CD4-positive, alpha-beta T cell (primary cell): ENCODE measurements around the gene PDSS2. TPM values are rescaled to one million over a fixed set of nuclear protein-coding genes. Genes with fewer than 3 reads are reported as not detected.

Experiments
- ATAC-seq: fragments of 200-7000 bp; cut with Tn5 transposase; one replicate; pipeline ENCODE4 v1.10.0; 2022; ENCODE audit warnings: mild to moderate bottlenecking; ENCODE audit not compliant: poor library complexity
- CTCF ChIA-PET: fragments of 350-600 bp; sonication (Branson Sonifier 250); formaldehyde crosslinking; loops from one replicate; lab custom pipeline; 2021; ENCODE audit warnings: antibody characterized with exemption, inconsistent platforms; lab: Charles Lee
- POLR2A ChIA-PET: fragments of 350-600 bp; sonication (Branson Sonifier 250); formaldehyde crosslinking; loops from one replicate; lab custom pipeline; 2021; ENCODE audit warnings: antibody characterized with exemption, inconsistent platforms; lab: Charles Lee
- DNase-seq, 14 experiments: peaks; one replicate each; pipeline ENCODE4 v3.0.0-alpha.2; 2013 to 2020; ENCODE audit warnings: mixed read lengths in 2 of 14
- H3K27ac ChIP-seq, 2 donors: one replicate each; pipeline versions ENCODE4 v1.5.1 to v1.7.0; 2013; ENCODE audit warnings: low read length in 2 of 2, low read depth in 1 of 2, mild to moderate bottlenecking in 1 of 2
- H3K27me3 ChIP-seq, 2 experiments: 1 replicate in 1 of 2; 2 replicates in 1 of 2; pipeline versions ENCODE4 v1.6.1 to v1.7.0; 2013; ENCODE audit warnings: low read length in 2 of 2, control low read depth in 1 of 2, mild to moderate bottlenecking in 1 of 2, moderate library complexity in 1 of 2; ENCODE audit not compliant: insufficient read depth in 2 of 2, control insufficient read depth in 1 of 2
- H3K36me3 ChIP-seq: one replicate; pipeline ENCODE4 v1.6.1; 2013; ENCODE audit warnings: low read length, control low read depth; ENCODE audit not compliant: insufficient read depth
- H3K4me1 ChIP-seq: one replicate; pipeline ENCODE4 v1.6.1; 2013; ENCODE audit warnings: low read length, control low read depth; ENCODE audit not compliant: insufficient read depth
- H3K4me3 ChIP-seq: one replicate; pipeline ENCODE4 v1.5.1; 2013; ENCODE audit warnings: mild to moderate bottlenecking, low read length, moderate library complexity
- H3K9me3 ChIP-seq, 2 experiments: 1 replicate in 1 of 2; 2 replicates in 1 of 2; pipeline versions ENCODE4 v1.6.1 to v1.7.0; 2013; ENCODE audit warnings: low read length in 2 of 2, mild to moderate bottlenecking in 2 of 2, control low read depth in 1 of 2, moderate library complexity in 1 of 2; ENCODE audit not compliant: control insufficient read depth in 1 of 2, insufficient read depth in 1 of 2
- H3K27ac Mint-ChIP-seq: one replicate; pipeline ENCODE4 v1.8.0; 2020; ENCODE audit warnings: mixed read lengths
- H3K27me3 Mint-ChIP-seq: one replicate; pipeline ENCODE4 v1.8.0; 2021; ENCODE audit warnings: mixed read lengths
- H3K36me3 Mint-ChIP-seq: one replicate; pipeline ENCODE4 v1.8.0; 2021; ENCODE audit warnings: low read depth, mixed read lengths
- H3K4me1 Mint-ChIP-seq: one replicate; pipeline ENCODE4 v1.8.0; 2021; ENCODE audit warnings: low read depth, mixed read lengths
- H3K4me3 Mint-ChIP-seq: one replicate; pipeline ENCODE4 v1.8.0; 2020; ENCODE audit warnings: mild to moderate bottlenecking, mixed read lengths
- H3K9me3 Mint-ChIP-seq: one replicate; pipeline ENCODE4 v1.8.0; 2020; ENCODE audit warnings: mixed read lengths
- intact Hi-C, 2 experiments: fragments of 100-400 bp; cut with DNase I in 1 of 2; cut with micrococcal nuclease in 1 of 2; formaldehyde crosslinking; loops; one replicate each; pipeline versions ENCODE4 v1.15.1 to v1.9.0; 2023 to 2025; cut with DNase I, micrococcal nuclease
- total RNA-seq, 174 experiments: library from RNA in 2 of 174; stranded (reverse) in 2 of 174; gene quantifications; one replicate each; pipeline ENCODE4 v1.2.3 and lab custom pipeline; 2021 to 2026
- TF ChIP-seq, protein P1 (sequence below): fragments of 200-600 bp; IDR thresholded peaks from one replicate; pipeline ENCODE4 v1.8.0; 2022; ENCODE audit warnings: antibody characterized with exemption, mild to moderate bottlenecking

Gene PDSS2
- total RNA-seq, 2 experiments from 2014 or later: 5.8 to 6.6 TPM

DNA sequence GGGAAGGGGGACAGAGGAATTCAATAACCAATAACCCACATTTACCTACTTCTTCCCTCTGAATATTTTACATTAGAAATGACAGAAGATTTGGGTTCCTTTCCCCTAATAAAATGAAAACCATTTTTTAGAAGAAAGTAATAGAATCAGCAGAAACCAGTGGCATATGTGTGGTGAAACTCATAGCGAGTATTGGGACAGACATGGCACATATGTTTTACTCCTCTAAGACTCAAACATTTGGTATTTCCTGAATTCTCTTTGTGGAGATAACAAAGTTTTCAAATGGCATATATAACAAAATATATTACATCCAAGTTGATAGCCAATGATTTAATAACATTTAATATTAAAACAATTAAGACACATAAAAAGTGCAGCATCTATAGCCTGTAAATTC, 331.2 kb downstream of the PDSS2 start:
- Histone ChIP-seq H3K9me3 (no peaks in the 10 kb centered on the region), H3K4me1 (no peaks in the 10 kb centered on the region), H3K4me3 (no peak overlapping the region), H3K27ac (no peak overlapping the region), H3K36me3 (no peaks in the 10 kb centered on the region), H3K27me3 (no peaks in the 10 kb centered on the region)
- H3K27me3 Mint-ChIP-seq: no peaks in the 10 kb centered on the region
- H3K4me3 Mint-ChIP-seq: no peak overlapping the region
- H3K36me3 Mint-ChIP-seq: no peaks in the 10 kb centered on the region
- intact Hi-C loops: no loop called here
- TF ChIP-seq, protein P1, sequence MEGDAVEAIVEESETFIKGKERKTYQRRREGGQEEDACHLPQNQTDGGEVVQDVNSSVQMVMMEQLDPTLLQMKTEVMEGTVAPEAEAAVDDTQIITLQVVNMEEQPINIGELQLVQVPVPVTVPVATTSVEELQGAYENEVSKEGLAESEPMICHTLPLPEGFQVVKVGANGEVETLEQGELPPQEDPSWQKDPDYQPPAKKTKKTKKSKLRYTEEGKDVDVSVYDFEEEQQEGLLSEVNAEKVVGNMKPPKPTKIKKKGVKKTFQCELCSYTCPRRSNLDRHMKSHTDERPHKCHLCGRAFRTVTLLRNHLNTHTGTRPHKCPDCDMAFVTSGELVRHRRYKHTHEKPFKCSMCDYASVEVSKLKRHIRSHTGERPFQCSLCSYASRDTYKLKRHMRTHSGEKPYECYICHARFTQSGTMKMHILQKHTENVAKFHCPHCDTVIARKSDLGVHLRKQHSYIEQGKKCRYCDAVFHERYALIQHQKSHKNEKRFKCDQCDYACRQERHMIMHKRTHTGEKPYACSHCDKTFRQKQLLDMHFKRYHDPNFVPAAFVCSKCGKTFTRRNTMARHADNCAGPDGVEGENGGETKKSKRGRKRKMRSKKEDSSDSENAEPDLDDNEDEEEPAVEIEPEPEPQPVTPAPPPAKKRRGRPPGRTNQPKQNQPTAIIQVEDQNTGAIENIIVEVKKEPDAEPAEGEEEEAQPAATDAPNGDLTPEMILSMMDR: no peak
- POLR2A ChIA-PET: no interaction called here
- no peak overlapping the region for H3K27ac Mint-ChIP-seq
- H3K4me1 Mint-ChIP-seq: no peaks in the 10 kb centered on the region
- H3K9me3 Mint-ChIP-seq: no peaks in the 10 kb centered on the region
- CTCF ChIA-PET: interaction anchor here (1.0 kb wide), 1 partner anchor 19 kb away, joined by 3 read pairs; no protein-coding TSS in a partner anchor
- DNase-seq (no peak), ATAC-seq (no peak)

DNA sequence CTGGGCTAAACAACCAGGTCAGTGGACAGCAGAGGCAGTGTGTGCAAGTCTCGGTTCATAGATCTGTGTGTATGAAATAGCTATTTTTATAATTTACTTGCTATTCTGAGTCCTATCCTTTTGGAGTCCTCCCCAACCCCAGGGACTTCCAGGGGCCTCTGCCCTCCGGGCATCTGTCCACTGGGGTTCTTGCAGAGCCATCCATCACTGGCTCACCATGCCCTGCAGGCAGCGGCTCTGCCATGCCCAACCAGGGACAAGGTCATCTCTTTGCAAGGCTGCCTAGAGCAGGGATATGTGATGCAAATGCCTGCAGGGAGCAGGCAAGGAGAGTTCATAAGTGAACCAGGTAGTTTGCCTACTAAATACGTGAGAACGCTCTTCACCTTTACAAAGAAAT, 333.6 kb downstream of the PDSS2 start:
- no peaks in the 10 kb centered on the region for H3K36me3 Mint-ChIP-seq
- ChIA-PET POLR2A (no interaction called here), CTCF (no interaction called here)
- Histone ChIP-seq H3K27ac (no peak overlapping the region), H3K9me3 (no peaks in the 10 kb centered on the region), H3K36me3 (no peaks in the 10 kb centered on the region), H3K4me1 (no peaks in the 10 kb centered on the region), H3K4me3 (no peak overlapping the region), H3K27me3 (no peaks in the 10 kb centered on the region)
- no peaks in the 10 kb centered on the region for H3K4me1 Mint-ChIP-seq
- H3K27ac Mint-ChIP-seq: no peak overlapping the region
- no peaks in the 10 kb centered on the region for H3K27me3 Mint-ChIP-seq
- DNase-seq (no peak), ATAC-seq (no peak)
- no peaks in the 10 kb centered on the region for H3K9me3 Mint-ChIP-seq
- TF ChIP-seq, protein P1: no peak
- intact Hi-C loops: no loop called here
- no peak overlapping the region for H3K4me3 Mint-ChIP-seq

DNA sequence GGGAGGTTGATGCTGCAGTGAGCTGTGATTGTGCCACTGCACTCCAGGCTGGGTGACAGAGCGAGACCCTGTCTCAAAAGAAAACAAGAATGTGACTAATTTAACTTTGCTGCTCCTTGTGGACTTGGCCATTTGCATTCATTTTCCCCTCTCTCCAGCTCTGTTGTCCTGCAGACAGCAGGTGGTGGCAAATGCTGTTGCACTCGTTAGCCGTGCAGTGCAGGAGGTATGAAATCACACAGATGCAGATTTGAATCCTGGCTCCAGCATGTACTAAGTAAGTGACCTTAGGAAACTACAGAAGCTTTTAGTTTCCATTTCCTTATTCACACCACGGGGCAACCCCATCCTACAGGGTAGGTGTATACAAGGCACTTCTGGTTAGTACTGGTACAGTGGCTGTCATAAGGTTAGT, 334.4 kb downstream of the PDSS2 start:
- ATAC-seq: no peak

More for the DNA sequence above, 334.4 kb downstream of the PDSS2 start:
- ChIA-PET CTCF (no interaction called here), POLR2A (no interaction called here)
- no peaks in the 10 kb centered on the region for H3K9me3 ChIP-seq
- intact Hi-C loops: no loop called here
- TF ChIP-seq, protein P1: no peak
- no peak overlapping the region for H3K4me3 ChIP-seq
- H3K27ac Mint-ChIP-seq: no peak overlapping the region
- H3K4me1 ChIP-seq: no peaks in the 10 kb centered on the region
- no peaks in the 10 kb centered on the region for H3K9me3 Mint-ChIP-seq
- no peaks in the 10 kb centered on the region for H3K36me3 ChIP-seq
- no peaks in the 10 kb centered on the region for H3K27me3 ChIP-seq
- no peaks in the 10 kb centered on the region for H3K36me3 Mint-ChIP-seq
- H3K27ac ChIP-seq: no peak overlapping the region
- no peaks in the 10 kb centered on the region for H3K27me3 Mint-ChIP-seq
- no peaks in the 10 kb centered on the region for H3K4me1 Mint-ChIP-seq
- no peak overlapping the region for H3K4me3 Mint-ChIP-seq
- DNase-seq: no peak
